GM12874 (cell line): Measurements from ENCODE around the gene ZSCAN5B.
A peak's percentile ranks its signal among the peaks of the same experiment; 100 is the strongest.

Source experiments
- CTCF ChIP-seq: IDR thresholded peaks from 2 replicates; pipeline ENCODE4 v1.5.1; 2011; ENCODE audit warnings: low read depth, mild to moderate bottlenecking, control low read depth, low read length, moderate library complexity; ENCODE audit not compliant: insufficient read depth

Gene ZSCAN5B

DNA sequence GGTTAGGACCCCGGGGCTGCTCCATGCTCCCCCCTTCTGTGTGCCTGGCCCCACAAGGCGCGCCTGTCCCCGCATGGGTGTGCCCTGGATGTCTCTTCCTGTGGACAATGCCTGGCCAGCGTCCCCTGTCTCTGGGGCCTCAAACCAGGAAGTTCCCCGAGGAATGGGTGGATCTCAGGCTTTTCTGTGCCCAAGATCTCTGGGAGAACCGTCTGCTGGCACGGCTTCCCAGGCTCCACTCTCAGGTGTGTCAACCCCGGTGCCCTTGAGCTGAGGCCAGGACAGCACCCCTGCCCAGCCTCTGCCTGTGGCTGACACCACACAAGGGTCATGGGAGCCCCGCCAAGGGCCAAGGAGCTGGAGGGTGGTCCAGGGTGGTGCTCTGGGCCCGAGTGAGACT is 40.8 kb downstream of the ZSCAN5B start:
- no peak for TF ChIP-seq CTCF

- TF ChIP-seq CTCF = peak; percentile 41; the same call in 1 of the 2 replicates
Observed at GRCh38 chr19:56155124-56155687, 42.4 kb downstream of the ZSCAN5B start.

DNA sequence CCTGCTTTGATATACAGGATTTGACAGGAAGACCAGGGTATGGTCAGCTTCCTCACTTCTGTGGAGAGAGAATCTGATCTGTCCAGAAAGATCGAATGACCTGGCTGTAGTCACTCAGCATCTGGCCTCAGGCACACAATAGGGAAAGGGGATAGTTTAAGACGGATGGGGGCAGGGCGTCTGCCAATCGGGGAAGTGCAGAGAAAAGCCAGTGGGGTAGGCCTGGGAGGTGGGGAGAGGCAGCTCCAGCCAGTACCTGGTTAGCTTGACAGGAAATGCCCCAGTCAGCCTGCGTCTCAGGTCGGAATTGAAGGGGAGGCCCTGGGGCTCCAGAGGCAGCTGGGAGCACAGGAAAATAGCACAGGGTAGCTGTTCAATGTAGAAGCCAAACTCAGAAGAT is 44.1 kb downstream of the ZSCAN5B start:
- no peak for TF ChIP-seq CTCF

DNA sequence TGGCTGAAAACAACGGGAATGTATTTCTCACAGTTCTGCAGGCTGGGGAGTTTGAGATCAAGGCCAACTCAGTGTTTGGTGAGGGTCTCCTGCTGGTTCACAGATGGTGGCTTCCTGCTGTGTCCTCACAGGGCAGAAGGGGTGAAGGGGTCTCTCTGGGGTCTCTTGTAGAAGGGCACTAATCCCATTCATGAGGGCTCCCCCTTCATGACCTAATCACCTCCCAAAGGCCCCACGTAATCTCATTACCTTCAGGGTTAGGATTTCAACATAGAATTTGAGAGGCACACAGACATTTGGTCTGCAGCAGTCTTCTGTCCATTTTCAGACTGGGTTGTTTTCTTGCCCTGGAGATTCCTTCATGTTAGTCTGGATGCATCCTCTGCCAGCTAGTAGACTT is 44.9 kb downstream of the ZSCAN5B start:
- no peak for TF ChIP-seq CTCF

DNA sequence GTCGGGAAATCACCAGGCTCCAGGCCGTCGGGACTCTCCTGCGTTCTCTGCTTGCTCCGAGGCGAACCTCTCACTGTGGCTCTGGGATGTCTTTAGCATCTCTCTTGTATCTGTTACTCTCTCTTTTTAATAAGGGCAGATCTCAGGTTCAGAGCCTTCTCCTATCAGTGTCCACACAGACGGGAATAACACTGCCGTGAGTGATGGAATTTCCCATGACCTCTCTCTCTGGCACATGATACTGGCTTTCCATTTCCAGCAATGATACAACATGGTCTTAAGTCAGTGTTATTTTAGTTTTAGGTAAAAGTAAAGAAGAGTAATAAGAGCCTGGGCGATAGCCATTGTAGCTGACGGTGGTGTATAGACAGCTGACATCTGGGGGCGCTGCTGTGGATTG is 47.2 kb downstream of the ZSCAN5B start:
- TF ChIP-seq CTCF = no peak

- TF ChIP-seq CTCF = no peak
Observed at GRCh38 chr19:56149656-56150038, 47.9 kb downstream of the ZSCAN5B start.

DNA sequence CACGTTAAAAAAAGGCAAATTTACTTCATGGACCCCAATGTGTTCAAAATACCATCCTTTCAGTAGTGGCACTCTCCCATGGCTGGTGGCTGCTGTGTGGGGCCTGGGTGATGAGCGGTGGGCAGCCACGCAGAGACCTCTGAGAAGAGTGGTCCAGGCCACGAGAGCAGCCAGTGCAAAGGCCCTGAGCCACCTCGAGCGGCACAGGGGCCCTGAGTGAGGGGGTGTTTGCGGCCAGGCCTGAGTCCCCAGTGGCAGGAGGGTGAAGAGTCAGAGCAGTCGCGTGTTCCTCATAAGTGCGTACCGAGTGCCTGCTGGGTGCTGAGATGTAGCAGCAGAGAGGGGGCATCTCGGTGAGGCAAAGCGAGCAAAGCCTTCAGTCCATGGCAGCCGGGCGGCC is 49.5 kb downstream of the ZSCAN5B start:
- no peak for TF ChIP-seq CTCF

GRCh38 chr19:56147307-56147706 is 50.3 kb downstream of the ZSCAN5B start:
- TF ChIP-seq CTCF = no peak
